GM19193 (cell line): ENCODE results near the gene PAK6.

Experiments used
- POLR2A ChIP-seq: IDR thresholded peaks from 4 replicates; pipeline ENCODE4 v1.6.1; 2011; ENCODE audit not compliant: insufficient read depth, insufficient read length; ENCODE audit errors: extremely low read depth

The PAK6 gene

DNA sequence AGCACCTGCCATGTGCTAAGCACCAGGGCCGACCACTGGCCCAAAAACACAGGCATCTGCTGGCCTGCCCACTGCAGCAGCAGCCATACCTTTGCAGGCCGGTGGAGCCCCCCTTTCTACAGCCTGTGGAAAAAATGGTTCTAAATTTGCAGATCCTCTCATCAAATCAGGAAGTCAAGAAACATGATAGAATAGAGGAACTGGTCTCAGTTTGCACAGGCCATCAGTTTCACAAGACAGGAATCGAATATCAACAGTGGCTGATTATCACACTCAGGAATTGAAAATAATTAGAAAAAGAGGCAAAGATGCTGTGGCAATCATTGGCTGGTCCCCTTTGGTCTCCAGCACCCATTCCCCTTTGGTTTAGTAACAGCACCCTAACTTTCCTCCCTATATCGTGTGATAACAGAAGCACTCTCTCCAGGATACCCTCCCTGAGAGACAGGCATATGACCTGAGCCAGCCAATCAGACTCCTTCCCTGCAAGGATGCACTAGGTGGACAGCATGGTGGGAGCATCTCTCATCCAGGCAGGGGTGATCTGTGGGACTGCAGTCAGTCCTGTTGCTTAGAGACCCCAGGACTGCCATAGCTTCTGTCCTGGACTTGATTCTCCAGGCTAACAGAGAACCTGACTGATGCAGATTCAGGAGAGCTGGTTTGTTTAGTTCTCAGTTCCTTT lies 3.5 kb upstream of the PAK6 start:
- TF ChIP-seq POLR2A: no peak

DNA sequence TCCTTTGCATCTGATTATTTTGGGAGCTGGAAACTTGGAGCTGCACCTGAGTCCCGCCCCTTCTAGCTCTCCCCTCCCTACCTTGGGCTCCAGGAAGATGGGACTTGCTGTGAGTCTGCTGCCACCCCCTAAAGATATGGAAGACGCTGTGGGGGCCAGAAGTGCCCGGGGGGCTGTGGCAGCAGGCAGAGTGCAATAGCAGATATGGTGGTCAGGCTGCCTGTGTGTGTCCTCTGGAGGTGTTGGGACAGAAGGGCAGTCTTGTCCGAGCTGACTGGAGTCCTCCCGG lies 485 bp downstream of the PAK6 start:
- TF ChIP-seq POLR2A: no peak

DNA sequence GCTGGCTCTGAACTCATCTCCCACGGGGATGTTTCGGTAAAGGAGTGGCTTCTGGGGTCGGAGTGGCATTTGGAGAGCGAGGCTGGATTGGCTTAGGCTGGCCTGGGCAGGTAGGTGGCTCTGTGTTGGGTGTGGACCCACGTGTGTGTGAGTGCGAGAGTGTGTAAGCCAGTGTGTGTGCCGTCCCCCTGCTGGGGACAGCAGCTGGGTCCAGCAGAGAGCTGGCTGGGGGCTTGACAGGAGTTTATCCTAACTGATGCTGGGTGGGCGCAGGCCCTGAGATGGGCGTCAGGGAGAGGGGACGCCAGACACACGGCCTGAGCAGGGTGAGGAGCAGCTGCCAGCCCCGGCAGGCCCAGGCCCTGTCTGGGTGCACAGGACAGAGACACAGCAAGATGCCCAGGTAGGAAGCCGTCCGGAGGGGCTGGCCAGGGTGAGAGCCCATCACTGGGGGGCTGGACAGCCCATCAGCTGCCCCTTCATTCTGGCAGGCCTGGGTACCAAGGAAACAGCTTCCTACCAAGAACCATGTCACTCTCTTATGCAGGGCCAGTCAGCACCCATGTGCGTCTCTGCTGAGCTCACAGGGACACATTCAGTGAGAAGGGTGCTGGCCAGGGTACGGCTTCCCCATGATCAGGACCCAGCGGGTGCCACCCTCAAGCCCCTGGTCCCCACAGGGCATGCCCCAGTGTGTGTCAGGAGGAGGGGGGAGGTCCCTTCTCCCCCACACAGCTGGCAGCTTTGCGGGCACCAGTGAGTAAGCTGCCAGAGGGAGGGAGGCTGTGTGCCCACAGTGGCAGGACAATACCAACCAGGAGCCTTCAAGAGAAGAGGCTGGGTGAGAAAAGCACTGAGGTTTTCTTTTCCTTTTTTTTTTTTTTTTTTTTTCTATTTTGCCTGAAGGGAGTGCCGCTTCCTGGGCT lies 1.1 kb downstream of the PAK6 start:
- TF ChIP-seq POLR2A: no peak

DNA sequence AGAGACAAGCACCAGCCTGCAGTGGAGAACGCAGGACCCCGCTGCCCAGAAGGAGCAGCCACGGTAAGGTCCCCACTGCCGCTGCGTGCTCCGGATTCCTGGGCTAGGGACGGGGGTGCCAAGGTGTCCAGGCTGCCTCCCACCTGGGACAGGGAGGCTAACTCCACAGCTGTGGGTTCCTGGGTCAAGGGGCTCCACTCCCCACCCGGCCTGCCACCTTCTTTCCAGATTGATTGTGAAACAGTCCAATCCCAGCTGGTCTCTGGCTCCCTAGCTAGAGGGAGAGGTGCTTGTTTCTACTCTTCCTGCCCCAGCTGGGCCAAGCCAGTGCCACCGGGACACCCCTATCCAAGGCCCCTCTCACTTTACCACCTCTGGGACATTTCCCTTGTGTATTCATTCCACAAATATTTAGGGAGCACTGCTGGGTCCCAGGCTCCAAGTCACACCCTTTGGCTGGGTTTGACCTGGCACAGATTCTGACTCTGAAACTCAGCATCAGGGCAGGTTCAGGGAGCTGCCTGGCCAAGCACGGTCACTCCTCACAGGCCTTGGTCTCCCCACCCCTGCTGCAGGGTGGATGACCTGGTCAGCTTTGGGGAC lies 1.9 kb downstream of the PAK6 start:
- TF ChIP-seq POLR2A: no peak

DNA sequence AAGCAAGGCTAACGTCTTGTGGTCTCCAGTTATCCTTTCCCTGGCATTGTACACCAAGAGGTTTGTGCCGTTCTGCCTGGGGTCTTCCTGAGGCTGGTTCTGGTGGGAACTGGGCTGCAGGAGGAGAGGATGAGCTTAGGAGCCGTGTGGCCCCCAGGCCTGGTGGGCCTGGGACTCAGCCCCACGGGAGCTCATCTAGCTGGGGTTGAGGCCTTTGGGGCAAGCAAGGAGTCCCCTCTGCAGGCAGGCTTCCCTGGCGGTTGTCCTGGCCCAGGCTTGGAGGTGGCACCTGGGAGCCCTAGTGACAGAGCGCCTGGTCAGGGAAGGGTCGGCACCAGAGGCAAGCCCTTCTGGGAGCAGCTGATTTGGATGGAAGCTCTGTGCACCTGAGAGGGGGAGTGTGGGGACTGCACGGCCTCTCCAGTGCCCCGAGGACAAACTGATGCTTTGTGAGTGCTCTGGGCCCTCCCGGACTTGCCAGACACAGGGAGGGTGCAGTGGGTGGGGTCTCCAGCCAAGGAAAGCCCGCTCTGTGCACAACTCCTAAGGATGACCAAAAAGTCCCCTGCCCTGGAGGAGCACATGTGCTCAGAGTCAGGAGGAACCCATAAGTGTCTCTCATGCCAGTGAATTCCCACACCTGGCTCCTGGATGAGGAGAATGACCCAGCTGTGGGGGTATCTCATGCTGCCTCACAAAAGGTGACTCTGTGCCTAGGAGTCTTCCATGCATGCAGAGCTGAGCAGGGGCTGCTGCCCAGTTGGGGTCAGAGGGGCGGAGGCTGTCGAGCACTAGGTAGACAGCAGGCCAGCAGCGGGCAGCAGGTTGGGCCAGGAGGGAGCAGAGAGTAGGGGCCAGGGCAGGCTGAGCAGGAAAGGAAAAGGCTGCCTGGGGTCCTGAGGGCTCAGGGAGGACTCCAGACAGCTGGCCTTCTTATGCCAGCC lies 2.7 kb downstream of the PAK6 start:
- TF ChIP-seq POLR2A: no peak

DNA sequence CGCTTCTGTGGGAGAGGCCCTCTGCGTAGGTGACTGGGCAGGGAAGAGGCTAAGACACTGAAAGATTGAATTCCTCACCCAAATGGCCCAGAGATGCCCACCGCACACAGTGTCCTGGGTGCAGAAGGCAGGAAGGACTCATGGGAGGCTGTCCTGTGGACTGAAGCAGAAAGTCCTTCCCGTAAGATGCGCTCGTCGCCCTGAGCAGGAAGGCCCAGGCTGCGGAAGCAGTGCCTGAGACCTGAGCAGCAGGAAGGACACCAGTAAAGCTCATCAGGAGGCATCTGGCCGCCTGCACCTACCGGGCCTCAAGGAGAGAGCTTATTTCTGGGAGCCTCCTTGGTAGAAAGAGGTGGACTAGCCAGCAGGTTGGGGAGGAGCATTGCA lies 3.3 kb downstream of the PAK6 start:
- TF ChIP-seq POLR2A: no peak

DNA sequence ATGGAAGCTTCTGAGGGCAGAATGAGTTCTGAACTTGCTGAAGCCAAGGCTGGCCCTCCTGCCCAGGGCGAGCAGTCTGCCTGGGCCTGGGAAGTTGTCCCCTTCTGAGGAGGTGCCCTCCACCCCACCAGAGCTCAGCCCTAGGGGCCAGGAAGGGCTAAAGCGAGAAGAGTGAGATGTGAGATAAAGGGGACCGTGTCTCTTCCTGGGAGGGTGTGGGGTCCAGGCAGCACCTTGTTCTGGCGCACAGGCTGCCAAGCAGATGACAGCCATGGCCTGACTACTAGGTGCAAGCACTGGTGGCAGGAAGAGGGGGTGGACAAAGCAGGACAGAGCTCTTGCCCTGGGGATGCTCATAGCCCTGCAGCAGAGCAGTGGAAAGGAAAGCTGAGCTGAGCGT lies 3.7 kb downstream of the PAK6 start:
- TF ChIP-seq POLR2A: no peak

DNA sequence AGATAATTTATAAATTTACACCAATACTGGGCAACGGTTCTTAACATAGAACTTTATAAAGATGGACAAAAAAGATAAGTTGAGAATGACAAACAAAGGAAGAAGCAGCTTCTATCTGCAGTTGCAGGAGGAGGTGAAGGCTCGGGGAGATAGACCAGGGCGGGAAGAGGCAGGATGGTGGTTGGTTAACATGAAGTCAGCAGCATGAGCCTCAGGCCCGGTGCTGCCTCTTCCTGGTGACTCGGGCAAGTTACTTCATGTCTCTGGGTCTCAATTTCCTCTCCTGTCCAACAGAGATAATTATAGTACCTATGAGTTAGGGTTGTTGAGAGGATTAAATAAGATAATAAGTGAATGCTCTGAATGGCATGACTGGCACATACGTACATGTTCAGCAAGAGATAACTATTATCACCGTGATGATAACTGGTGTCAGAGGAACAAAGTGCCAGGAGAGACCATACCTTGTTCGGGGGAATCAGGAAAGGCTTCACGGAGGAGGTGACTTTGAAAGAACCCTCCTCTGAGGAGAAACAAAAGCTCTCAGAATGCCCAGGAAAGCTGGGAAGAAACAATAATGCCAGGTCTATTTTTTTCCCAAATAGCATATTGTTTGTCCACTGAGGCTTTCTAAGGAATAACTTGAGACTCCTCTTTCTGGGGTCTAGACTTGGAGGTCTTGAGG lies 4.4 kb downstream of the PAK6 start:
- TF ChIP-seq POLR2A: no peak

DNA sequence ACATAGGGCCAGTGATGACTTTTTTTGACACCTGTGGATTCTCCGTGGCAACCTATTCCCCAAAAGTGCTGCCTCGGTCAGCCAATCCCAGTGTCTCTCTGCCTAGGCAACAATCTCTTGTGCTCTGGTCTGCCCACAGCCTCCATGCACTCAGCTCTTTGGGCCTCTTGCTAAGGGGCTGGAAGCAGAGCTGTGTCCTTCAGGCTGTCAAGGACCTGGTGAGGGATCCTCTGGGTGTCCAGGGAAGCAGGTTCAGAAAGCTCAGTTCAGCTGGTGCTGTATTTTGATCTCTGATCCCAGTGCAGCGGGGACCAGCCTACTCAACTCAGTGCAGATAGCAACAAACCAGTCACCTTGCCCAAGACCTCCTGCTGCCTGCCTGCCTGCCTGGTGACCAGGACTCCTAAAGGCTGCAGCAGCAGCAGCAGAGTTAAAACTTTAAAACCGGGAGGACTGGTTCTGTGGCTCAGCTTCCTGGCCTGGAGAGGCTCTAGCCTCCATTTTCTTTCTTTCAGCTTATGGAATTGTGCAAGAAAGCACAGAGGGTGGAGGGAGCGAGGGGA lies 6.2 kb downstream of the PAK6 start:
- TF ChIP-seq POLR2A: no peak

DNA sequence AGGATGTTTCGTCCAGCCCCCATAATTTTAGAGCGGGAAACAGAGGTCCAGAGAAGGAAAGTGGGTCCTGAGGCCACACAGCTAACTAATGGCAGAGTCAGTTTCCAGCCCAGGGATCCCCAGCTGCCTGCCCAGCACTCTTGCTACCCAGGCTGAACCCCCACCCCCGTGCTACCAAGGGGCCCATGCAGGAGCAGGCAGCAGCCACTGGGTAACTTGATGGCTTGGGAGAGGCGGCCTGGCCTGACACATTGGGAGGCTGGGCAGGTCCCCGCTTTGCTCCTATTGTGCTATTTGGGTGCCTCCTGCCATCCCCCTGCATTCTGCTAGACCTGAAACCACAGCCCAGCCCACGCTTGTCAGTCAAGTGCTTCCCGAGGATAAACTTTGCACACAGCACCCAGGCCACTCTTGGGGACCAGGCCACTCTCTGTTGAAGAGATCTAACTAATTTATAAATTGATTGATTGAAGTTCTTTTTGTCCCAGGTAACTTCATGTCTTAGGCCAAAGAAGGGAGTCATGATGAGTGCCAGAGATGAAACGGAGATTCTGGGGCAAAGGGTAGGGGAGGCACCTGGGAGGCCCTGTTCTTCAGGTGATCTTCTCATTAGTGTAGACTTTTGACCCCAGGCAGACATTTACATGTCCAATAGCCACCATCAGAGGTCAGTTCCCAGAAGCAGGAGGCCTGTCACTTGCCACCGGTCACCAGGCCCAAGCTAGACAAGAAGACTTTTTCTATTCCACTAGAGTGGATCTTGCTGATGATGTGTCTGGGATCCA lies 7.0 kb downstream of the PAK6 start:
- no peak for TF ChIP-seq POLR2A

DNA sequence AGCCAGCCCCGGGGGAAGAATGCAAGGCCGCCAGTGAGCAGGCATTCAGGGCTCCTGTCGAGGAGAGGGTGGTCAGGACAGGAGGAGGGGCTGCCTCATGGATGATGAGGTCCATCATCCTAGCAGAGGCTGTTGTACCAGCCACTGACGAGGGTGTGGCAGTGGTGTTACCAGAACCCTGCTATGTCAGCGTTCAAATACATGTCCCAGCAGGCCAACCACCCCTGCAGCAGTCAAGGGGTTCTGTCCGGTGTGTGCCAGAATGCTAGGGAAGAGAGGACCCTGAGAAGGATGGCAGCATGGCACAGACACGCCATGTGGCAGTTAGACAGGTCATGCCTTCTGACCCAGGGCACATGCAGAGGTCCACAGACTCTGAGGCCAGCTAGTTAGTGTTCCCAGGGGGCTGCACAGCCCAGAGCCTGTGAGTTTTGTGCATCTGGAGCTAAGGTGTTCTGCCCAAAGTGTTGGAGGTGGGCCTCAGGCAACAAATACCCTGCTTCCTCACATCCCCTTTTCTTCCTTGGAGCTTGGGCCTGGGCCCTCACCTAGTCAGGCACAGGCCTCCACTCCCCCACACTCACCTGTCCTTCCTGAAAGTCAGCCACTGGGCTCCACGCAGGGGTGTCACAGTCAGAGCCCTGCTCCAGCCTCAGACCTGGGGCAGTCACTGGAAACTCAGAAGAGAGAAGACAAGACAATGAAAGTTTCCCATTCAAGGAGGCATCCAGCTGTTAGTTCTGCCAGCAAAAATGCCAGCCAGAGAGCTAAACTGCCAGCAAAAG lies 7.8 kb downstream of the PAK6 start:
- TF ChIP-seq POLR2A: no peak

DNA sequence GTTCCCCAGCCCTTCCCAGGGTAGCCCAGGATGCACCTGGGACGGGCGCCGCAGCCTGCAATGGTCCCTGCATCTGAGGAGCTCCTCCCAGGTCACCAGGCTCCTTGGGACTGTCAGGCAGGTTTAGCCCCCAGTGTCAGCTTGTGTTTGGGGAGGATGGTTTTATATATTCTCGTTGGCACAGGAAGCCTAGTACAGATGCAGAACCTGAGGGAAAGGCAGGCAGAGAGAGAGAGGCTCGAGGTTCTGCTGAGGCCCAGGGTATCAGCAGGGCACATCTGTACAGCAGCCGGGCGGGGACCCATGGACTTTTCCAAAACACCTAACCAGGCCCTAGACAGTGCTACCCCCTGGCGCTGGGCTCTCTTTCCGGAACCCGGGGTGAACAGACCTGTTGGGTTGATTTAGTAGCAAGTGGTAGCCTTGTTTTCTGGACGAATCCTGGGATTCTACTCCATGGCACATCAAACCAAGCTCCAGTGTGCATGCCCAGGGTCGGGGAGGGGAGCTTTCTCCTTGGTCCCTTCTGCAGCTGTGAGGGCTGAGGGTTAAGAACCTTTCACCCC lies 8.6 kb downstream of the PAK6 start:
- no peak for TF ChIP-seq POLR2A

DNA sequence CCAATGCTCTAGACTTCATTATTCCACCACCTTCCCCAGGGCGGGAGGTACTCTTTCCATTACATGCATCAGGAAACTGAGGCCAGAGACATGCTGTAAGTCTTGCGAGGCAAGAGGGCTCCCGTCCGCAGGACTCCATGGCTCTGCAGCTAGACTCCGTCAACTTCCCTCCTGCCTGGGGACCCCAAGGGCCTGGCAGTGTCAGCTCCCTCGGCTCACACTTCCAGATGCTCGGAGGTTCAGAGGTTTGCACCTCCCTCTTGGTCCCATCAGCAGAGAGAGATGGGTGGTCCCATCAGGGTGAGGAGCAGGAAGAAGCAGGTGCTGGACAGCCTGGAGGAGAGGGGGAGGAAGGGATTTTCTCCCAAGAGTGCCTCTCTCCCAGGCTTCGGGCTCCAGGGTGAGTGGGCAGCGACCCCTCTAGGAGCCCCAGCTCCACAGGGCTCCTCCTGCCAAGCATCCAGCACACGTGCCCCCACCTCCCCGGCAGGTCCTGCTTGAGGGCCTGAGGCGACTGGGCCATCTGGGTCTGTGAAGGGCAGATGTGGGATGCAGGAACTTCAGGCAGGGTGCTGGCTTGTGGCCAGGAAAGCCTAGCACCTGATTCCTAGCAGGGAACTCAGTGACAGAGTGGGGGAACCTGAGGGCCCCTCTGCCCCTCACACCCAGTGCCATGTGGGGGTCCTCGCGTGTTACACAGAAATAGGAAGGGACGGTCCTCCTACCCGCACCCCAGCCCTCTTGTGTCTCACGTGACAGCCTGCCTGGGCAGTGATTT lies 9.3 kb downstream of the PAK6 start:
- TF ChIP-seq POLR2A: no peak
